HG02970 (cell line): ENCODE measurements around the gene MYOZ3.
A peak's percentile ranks its signal among the peaks of the same experiment; 100 is the strongest.

Source experiments
- ATAC-seq: cut with Tn5 transposase; IDR thresholded peaks from one replicate; pipeline ENCODE4 v1.9.1; 2021; ENCODE audit warnings: mild to moderate bottlenecking, moderate library complexity, moderate number of reproducible peaks; ENCODE audit not compliant: unreplicated experiment, low FRiP score

Gene MYOZ3

GRCh38 chr5:150676578-150676977, 15.5 kb downstream of the MYOZ3 start:
- ATAC-seq, result no peak

- no peak for ATAC-seq
These were observed 28.1 kb downstream of the MYOZ3 start for GRCh38 chr5:150689120-150689519.

GRCh38 chr5:150690760-150691159, 29.7 kb downstream of the MYOZ3 start:
- no peak for ATAC-seq

- ATAC-seq, result no peak
These were observed 31.2 kb downstream of the MYOZ3 start for GRCh38 chr5:150692276-150692675.

- no peak for ATAC-seq
These were observed 33.6 kb downstream of the MYOZ3 start for GRCh38 chr5:150694612-150695011.

GRCh38 chr5:150700246-150700593, 39.2 kb downstream of the MYOZ3 start:
- no peak for ATAC-seq

- peak; percentile 96 for ATAC-seq
These were observed 39.7 kb downstream of the MYOZ3 start, which contains the start of gene RBM22 for GRCh38 chr5:150700594-150701377. RBM22 (minus strand) TSS chr5:150701062; CDS start chr5:150700985, 77 bp downstream.

GRCh38 chr5:150703762-150704161, 42.7 kb downstream of the MYOZ3 start:
- no peak for ATAC-seq

GRCh38 chr5:150706776-150707390, 45.8 kb downstream of the MYOZ3 start:
- no peak for ATAC-seq

GRCh38 chr5:150710165-150710564, 49.1 kb downstream of the MYOZ3 start:
- ATAC-seq, result no peak

GRCh38 chr5:150723845-150724244, 62.8 kb downstream of the MYOZ3 start:
- no peak for ATAC-seq
